Kidney glomerular epithelial cell (primary cell): Measurements from ENCODE around the gene HDLBP.
A peak's percentile ranks its signal among the peaks of the same experiment; 100 is the strongest.

ENCODE experiments used
- DNase-seq: peaks from one replicate; lab custom pipeline; 2025; lab: John Stamatoyannopoulos, UW

HDLBP gene

GRCh38 chr2:241315093-241315878 is at the start of gene HDLBP:
TSS of gene HDLBP (minus strand) at chr2:241315672. CDS start at chr2:241266869, 48,803 bp downstream.
- DNase-seq = peak; percentile 93

GRCh38 chr2:241364781-241365180 is 49.3 kb upstream of the HDLBP start:
- no peak for DNase-seq

GRCh38 chr2:241363426-241363825 is 48.0 kb upstream of the HDLBP start:
- no peak for DNase-seq

- no peak for DNase-seq
Measured at GRCh38 chr2:241359481-241360045, 44.1 kb upstream of the HDLBP start.

- DNase-seq = no peak
Measured at GRCh38 chr2:241358470-241358869, 43.0 kb upstream of the HDLBP start.

GRCh38 chr2:241357531-241357930 is 42.1 kb upstream of the HDLBP start:
- DNase-seq = no peak

- DNase-seq = no peak
Measured at GRCh38 chr2:241356871-241357260, 41.4 kb upstream of the HDLBP start.

GRCh38 chr2:241355983-241356870 is 40.8 kb upstream of the HDLBP start, which contains the start of gene FARP2:
TSS of gene FARP2 (plus strand) at chr2:241356285. CDS start at chr2:241373108, 16,823 bp downstream.
- peak; percentile 92 for DNase-seq

GRCh38 chr2:241354668-241355658 is 39.5 kb upstream of the HDLBP start:
- peak; percentile 67 for DNase-seq

- no peak for DNase-seq
Measured at GRCh38 chr2:241352227-241352626, 36.8 kb upstream of the HDLBP start.

- DNase-seq = peak; percentile 91
Measured at GRCh38 chr2:241351640-241352031, 36.2 kb upstream of the HDLBP start.

GRCh38 chr2:241350878-241351639 is 35.6 kb upstream of the HDLBP start:
- DNase-seq = peak; percentile 53

GRCh38 chr2:241350530-241350877 is 35.0 kb upstream of the HDLBP start:
- DNase-seq = no peak

- DNase-seq = no peak
Measured at GRCh38 chr2:241349941-241350340, 34.5 kb upstream of the HDLBP start.

- DNase-seq = no peak
Measured at GRCh38 chr2:241344925-241345651, 29.6 kb upstream of the HDLBP start.

GRCh38 chr2:241340631-241341163 is 25.2 kb upstream of the HDLBP start:
- DNase-seq = no peak

- DNase-seq = no peak
Measured at GRCh38 chr2:241339839-241340630, 24.6 kb upstream of the HDLBP start.

- no peak for DNase-seq
Measured at GRCh38 chr2:241334813-241335212, 19.3 kb upstream of the HDLBP start.

- no peak for DNase-seq
Measured at GRCh38 chr2:241330616-241330981, 15.1 kb upstream of the HDLBP start.
